ENCODE results near the gene RABGAP1L.

Gene RABGAP1L

GRCh38 chr1:175036476-175036875 lies 877.2 kb downstream of the RABGAP1L start:
- H3K4me1 ChIP-seq (ENCODE audit: low read depth, poor library complexity, severe bottlenecking): no peaks in the 10 kb centered on the region
- no peaks in the 10 kb centered on the region for H3K27me3 ChIP-seq (ENCODE audit: insufficient read depth, low read depth)
- no peak for TF ChIP-seq CTCF (conservative IDR thresholded peaks at IDR 0.05; ENCODE audit: low read depth, low read length)
- no peak overlapping the region for H3K27ac ChIP-seq
- no peak overlapping the region for H3K4me2 ChIP-seq
- no peak overlapping the region for H3K4me3 ChIP-seq (IDR thresholded peaks at IDR 0.05; ENCODE audit: insufficient read depth, low read depth, low read length)
- no peak overlapping the region for H2AFZ ChIP-seq (ENCODE audit: low read depth)
- no peaks in the 10 kb centered on the region for H4K20me1 ChIP-seq (ENCODE audit: insufficient read depth)
- no peaks in the 10 kb centered on the region for H3K36me3 ChIP-seq (ENCODE audit: insufficient read depth)
- no peak overlapping the region for H3K9ac ChIP-seq
- no peaks in the 10 kb centered on the region for H3K79me2 ChIP-seq (ENCODE audit: insufficient read depth, low read depth)

GRCh38 chr1:175037416-175037815 lies 878.1 kb downstream of the RABGAP1L start:
- Histone ChIP-seq H4K20me1 (ENCODE audit: insufficient read depth) (no peaks in the 10 kb centered on the region), H3K4me1 (ENCODE audit: low read depth, poor library complexity, severe bottlenecking) (no peaks in the 10 kb centered on the region), H3K4me2 (no peak overlapping the region), H3K9ac (no peak overlapping the region), H3K27me3 (ENCODE audit: insufficient read depth, low read depth) (no peaks in the 10 kb centered on the region), H3K27ac (no peak overlapping the region), H3K4me3 (IDR thresholded peaks at IDR 0.05; ENCODE audit: insufficient read depth, low read depth, low read length) (no peak overlapping the region), H2AFZ (ENCODE audit: low read depth) (no peak overlapping the region), H3K79me2 (ENCODE audit: insufficient read depth, low read depth) (no peaks in the 10 kb centered on the region), H3K36me3 (ENCODE audit: insufficient read depth) (no peaks in the 10 kb centered on the region)
- no peak for TF ChIP-seq CTCF (conservative IDR thresholded peaks at IDR 0.05; ENCODE audit: low read depth, low read length)

- Histone ChIP-seq H4K20me1 (ENCODE audit: insufficient read depth) (no peaks in the 10 kb centered on the region), H3K36me3 (ENCODE audit: insufficient read depth) (no peaks in the 10 kb centered on the region), H3K4me1 (ENCODE audit: low read depth, poor library complexity, severe bottlenecking) (no peaks in the 10 kb centered on the region), H3K27ac (no peak overlapping the region), H3K9ac (no peak overlapping the region), H3K4me3 (IDR thresholded peaks at IDR 0.05; ENCODE audit: insufficient read depth, low read depth, low read length) (no peak overlapping the region), H3K79me2 (ENCODE audit: insufficient read depth, low read depth) (no peaks in the 10 kb centered on the region), H2AFZ (ENCODE audit: low read depth) (no peak overlapping the region), H3K27me3 (ENCODE audit: insufficient read depth, low read depth) (no peaks in the 10 kb centered on the region), H3K4me2 (no peak overlapping the region)
- TF ChIP-seq CTCF (conservative IDR thresholded peaks at IDR 0.05; ENCODE audit: low read depth, low read length): no peak
Measured at GRCh38 chr1:175040324-175040879, 881.1 kb downstream of the RABGAP1L start.

- Histone ChIP-seq H3K27me3 (ENCODE audit: insufficient read depth, low read depth) (no peaks in the 10 kb centered on the region), H3K27ac (no peak overlapping the region), H3K4me2 (no peak overlapping the region), H3K79me2 (ENCODE audit: insufficient read depth, low read depth) (no peaks in the 10 kb centered on the region), H3K4me3 (IDR thresholded peaks at IDR 0.05; ENCODE audit: insufficient read depth, low read depth, low read length) (no peak overlapping the region), H3K4me1 (ENCODE audit: low read depth, poor library complexity, severe bottlenecking) (no peaks in the 10 kb centered on the region), H4K20me1 (ENCODE audit: insufficient read depth) (no peaks in the 10 kb centered on the region), H2AFZ (ENCODE audit: low read depth) (no peak overlapping the region), H3K9ac (no peak overlapping the region), H3K36me3 (ENCODE audit: insufficient read depth) (no peaks in the 10 kb centered on the region)
- TF ChIP-seq CTCF (conservative IDR thresholded peaks at IDR 0.05; ENCODE audit: low read depth, low read length): no peak
Measured at GRCh38 chr1:175042650-175043049, 883.3 kb downstream of the RABGAP1L start.
